ENCODE measurements around the gene ZNF268.
"Not testable (repeated sequence)": the region's sequence is repeated elsewhere in the genome, so short reads cannot be mapped to it uniquely, and the experiment has no call there.

ZNF268 gene

DNA sequence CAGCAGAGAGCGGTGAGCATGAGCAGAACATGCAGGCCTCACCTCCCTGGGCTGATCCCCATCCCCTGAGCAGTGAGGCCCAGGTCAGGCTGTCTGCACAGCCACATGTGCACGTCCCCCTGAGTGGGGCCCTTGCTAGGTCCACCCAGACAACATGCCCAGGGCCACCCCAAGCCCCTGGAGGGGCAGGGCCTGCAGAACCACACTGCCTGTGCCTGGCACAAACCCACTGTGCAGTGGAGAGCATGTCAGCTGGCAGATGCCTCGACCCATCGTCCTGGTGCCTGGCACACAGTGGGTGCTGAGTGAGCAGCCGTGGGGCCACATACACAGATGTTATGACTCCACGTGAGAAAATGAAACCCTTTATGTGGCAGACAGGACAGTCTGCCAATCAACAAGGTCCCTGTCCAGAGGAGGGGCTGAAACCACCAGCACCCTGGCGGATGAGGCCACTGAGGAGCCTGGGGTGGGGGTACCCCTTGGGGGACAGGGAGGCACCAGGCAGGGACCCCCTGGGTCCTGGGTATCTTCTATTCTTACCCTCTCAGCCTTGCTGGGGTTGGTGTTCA, 46.1 kb downstream of the ZNF268 start:
- DNase-seq, result no peak

GRCh38 chr12:133231001-133231400, 49.7 kb downstream of the ZNF268 start:
- no peak for DNase-seq

- no peak for DNase-seq
These were observed 51.7 kb downstream of the ZNF268 start for GRCh38 chr12:133233006-133233405.

GRCh38 chr12:133233993-133234564, 52.8 kb downstream of the ZNF268 start:
- DNase-seq, result no peak

DNA sequence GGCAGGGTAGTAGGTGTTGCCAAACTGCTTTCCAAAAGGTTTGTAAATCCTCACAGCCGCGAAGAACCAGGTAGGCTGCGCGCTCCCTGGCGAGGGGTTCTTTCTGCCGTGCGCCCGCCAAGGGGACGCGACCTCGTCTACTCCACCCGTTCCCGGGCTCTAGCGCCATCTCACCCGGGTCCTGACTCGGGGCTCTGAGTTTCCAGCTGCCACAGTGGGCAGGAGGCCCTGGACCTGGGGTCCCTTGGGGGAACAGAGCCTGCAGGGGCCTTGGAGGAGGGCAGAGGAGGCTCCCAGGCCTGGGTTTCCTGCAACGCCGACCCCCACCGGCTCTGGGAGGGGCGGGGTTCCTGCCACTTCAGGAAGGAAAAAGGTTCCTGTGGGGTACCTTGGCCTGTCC, 53.7 kb downstream of the ZNF268 start:
- no peak for DNase-seq

DNA sequence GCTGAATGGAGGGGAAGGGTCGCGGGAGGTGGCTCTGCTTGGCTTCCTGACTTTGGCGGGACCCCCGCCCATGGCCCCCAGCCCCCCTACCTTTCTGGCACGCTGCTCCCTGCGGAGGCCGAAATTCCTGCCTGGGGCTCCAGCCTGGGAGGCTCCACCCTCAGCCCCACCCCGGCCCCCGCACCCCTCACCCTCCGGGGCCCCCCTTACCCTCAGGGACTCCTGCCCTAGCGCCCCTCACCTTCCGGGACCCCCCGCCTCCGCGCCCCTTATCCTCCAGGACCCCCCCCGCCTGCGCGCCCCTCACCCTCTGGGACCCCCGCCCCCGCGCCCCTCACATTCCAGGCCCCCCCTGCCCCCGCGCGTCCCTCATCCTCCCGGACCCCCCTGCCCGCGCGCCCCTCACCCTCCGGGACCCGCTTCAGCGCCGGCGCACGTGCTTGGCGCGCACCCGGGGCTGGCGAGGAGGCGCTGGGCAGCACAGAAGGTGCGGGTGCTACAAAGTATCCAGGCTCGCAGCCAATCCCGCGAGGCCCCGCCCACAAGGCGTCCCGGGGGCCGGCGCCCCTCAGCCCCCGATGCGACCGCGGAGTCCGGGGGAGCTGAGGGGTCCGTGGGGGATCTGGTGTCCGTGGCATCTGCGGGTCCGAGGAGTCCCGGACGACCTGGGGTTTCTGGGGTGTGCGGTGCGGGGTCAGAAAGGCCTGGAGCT, 54.3 kb downstream of the ZNF268 start, which contains the start of gene ANHX:
TSS of gene ANHX (minus strand) at position 477 of the 712 bp plus-strand sequence. CDS start 1,521 bp downstream, outside the sequence.
- no peak for DNase-seq

DNA sequence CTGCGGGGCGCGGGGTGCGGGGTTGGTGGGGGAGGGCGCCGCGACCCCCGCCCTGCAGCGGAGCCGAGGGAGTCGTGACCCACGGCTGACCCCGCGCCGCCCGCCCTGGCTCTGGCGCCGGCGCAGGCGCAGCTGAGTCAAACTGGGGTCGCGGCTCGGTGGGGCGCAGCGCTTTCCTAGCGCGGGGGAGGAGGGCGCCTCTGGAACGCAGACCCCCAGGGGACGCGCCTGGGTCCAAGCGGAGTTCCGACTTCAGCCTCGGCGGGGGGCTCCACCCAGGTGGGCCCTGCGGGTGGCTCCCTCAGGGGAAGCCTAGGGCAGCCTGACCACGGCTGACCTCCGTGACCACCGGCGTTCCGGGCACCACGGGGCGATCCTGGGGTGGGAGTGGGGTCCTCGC, 54.8 kb downstream of the ZNF268 start:
- no peak for DNase-seq

DNA sequence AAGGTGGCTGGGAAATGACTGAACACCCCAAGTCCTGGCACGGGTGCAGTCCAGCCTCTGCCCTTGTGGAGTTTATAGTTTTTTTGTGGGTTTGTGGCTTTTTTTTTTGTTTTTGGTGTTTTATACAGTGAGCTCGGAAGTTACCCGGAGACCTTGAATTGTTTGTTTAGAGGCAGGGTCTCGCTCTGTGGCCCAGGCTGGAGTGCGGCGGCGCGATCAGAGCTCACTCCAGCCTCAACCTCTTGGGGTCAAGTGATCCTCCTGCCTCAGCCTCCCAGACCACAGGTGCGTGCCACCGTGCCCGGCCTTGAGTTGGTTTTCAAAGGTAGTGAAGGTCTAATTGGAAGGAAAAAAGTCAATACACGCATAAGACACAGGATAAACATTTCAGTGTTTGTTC, 55.3 kb downstream of the ZNF268 start:
- no peak for DNase-seq

DNA sequence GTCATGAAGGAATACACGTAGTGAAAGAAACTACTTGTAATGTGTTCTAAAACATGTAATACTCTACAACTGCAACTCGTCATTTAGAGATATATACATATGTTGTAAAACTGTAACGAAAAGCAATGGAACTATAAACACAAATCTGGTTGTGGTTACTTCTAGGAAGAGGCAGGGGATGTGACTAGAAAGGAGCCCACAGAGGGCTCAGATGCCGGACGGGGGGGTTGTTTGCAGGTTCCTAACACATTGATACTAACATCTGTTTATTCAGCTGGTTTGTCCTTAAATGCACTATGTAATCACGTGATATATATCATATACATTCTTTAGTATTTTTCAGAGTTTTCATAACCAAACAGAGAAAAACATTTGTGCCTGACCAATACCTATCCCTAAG, 70.4 kb downstream of the ZNF268 start:
- DNase-seq, result no peak

- DNase-seq, result not testable (repeated sequence)
These were observed 74.5 kb downstream of the ZNF268 start for GRCh38 chr12:133255833-133256232.

DNA sequence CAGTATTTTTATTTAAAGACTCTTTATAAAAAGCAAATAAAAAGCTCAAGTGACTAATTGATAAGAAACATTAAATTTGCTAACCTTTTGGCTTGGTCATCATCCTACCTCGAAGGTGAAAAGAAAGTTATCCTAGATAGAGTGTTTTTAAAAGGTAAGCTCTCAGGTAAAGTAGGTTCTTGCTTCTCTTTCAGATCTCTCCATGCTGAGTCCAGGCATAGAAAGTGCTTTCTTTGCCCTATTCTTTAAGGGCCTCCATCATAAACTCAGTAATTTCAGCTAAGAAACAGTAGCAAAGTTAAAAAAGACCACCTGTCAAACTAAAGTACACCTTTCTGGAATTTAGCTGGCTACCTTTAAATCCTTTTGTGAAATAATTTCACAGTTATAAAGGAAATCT, 75.0 kb downstream of the ZNF268 start:
- DNase-seq, result no peak

- no peak for DNase-seq
These were observed 82.9 kb downstream of the ZNF268 start for GRCh38 chr12:133264173-133264572.
